HepG2 (cell line): ENCODE measurements around the gene GNG7. TPM values are rescaled to one million over a fixed set of nuclear protein-coding genes. Genes with fewer than 3 reads are reported as not detected.

ENCODE experiments used
- ARNT2 ChIP-seq: sonication (generic); formaldehyde crosslinking; IDR thresholded peaks from 2 replicates; pipeline ENCODE4 v1.8.0; 2022; ENCODE audit warnings: mild to moderate bottlenecking, low read depth, missing genetic modification reagents, moderate library complexity
- CBX2 ChIP-seq, 2 experiments: fragments of 200-600 bp in 1 of 2; sonication (generic); formaldehyde crosslinking in 1 of 2; IDR thresholded peaks; 2 replicates each; pipeline versions ENCODE4 v1.7.0 to v1.8.1; 2018 to 2022; ENCODE audit warnings: low read depth in 2 of 2, low read length in 1 of 2, mild to moderate bottlenecking in 1 of 2, missing genetic modification reagents in 1 of 2
- GTF3A ChIP-seq: sonication (generic); formaldehyde crosslinking; conservative IDR thresholded peaks from 2 replicates; pipeline ENCODE4 v1.4.0; 2020; ENCODE audit warnings: mild to moderate bottlenecking, missing genetic modification reagents
- HDAC6 ChIP-seq: fragments of 200-600 bp; sonication (generic); IDR thresholded peaks from 2 replicates; pipeline ENCODE4 v1.7.0; 2017; ENCODE audit warnings: mild to moderate bottlenecking, antibody characterized with exemption, low read length, low read depth
- KMT2B ChIP-seq: IDR thresholded peaks from 2 replicates; pipeline ENCODE4 v1.6.1; 2016; ENCODE audit warnings: missing genetic modification reagents, missing compliant biosample characterization
- MED1 ChIP-seq: sonication (generic); formaldehyde crosslinking; IDR thresholded peaks from 2 replicates; pipeline ENCODE4 v1.4.0; 2020; ENCODE audit warnings: missing genetic modification reagents
- MZF1 ChIP-seq: sonication (generic); formaldehyde crosslinking; IDR thresholded peaks from 2 replicates; pipeline ENCODE4 v1.8.1; 2023; ENCODE audit warnings: mild to moderate bottlenecking, missing genetic modification reagents, borderline replicate concordance
- NFAT5 ChIP-seq: sonication (generic); formaldehyde crosslinking; IDR thresholded peaks from 2 replicates; pipeline ENCODE4 v1.4.0; 2020; ENCODE audit warnings: missing genetic modification reagents
- NRL ChIP-seq: sonication (generic); formaldehyde crosslinking; IDR thresholded peaks from 2 replicates; pipeline ENCODE4 v1.5.0; 2020; ENCODE audit warnings: missing genetic modification reagents, mild to moderate bottlenecking, moderate library complexity, borderline replicate concordance
- PHF8 ChIP-seq: sonication (generic); formaldehyde crosslinking; IDR thresholded peaks from 2 replicates; pipeline ENCODE4 v1.5.0; 2020; ENCODE audit warnings: missing genetic modification reagents
- PPARG ChIP-seq: conservative IDR thresholded peaks from 2 replicates; pipeline ENCODE4 v1.6.1; 2016; ENCODE audit warnings: missing biosample characterization, missing genetic modification reagents
- PREB ChIP-seq: sonication (generic); formaldehyde crosslinking; IDR thresholded peaks from 2 replicates; pipeline ENCODE4 v1.4.0; 2020; ENCODE audit warnings: missing genetic modification reagents
- SATB2 ChIP-seq: sonication (generic); formaldehyde crosslinking; IDR thresholded peaks from 2 replicates; pipeline ENCODE4 v1.5.0; 2020; ENCODE audit warnings: missing genetic modification reagents
- TOPORS ChIP-seq: sonication (generic); formaldehyde crosslinking; IDR thresholded peaks from 2 replicates; pipeline ENCODE4 v1.8.0; 2023; ENCODE audit warnings: mild to moderate bottlenecking, missing genetic modification reagents
- ZBTB25 ChIP-seq: IDR thresholded peaks from 2 replicates; pipeline ENCODE4 v1.6.1; 2018; ENCODE audit warnings: missing genetic modification reagents
- ZFP1 ChIP-seq: IDR thresholded peaks from 2 replicates; pipeline ENCODE4 v1.6.1; 2016
- ZNF234 ChIP-seq: sonication (generic); formaldehyde crosslinking; conservative IDR thresholded peaks from 2 replicates; pipeline ENCODE4 v1.5.1; 2020; ENCODE audit warnings: mild to moderate bottlenecking, missing genetic modification reagents
- ZNF263 ChIP-seq: sonication (generic); formaldehyde crosslinking; IDR thresholded peaks from 2 replicates; pipeline ENCODE4 v1.4.0; 2020; ENCODE audit warnings: missing genetic modification reagents
- ZNF574 ChIP-seq: sonication (generic); formaldehyde crosslinking; IDR thresholded peaks from 2 replicates; pipeline ENCODE4 v1.4.0; 2020; ENCODE audit warnings: missing genetic modification reagents
- ZNF691 ChIP-seq: sonication (generic); formaldehyde crosslinking; IDR thresholded peaks from 2 replicates; pipeline ENCODE4 v1.4.0; 2020; ENCODE audit warnings: missing genetic modification reagents, low read depth, mild to moderate bottlenecking, borderline replicate concordance
- polyA plus RNA-seq, 8 experiments: library from polyadenylated mRNA; depleted of rRNA in 3 of 8; stranded (reverse) in 7 of 8; unstranded in 1 of 8; fragments of >200 nt; fragmentation: Illumina TruSeq in 4 of 8; extraction: Trizol in 4 of 8; gene quantifications; 2 replicates each; pipeline versions ENCODE4 v1.2.1 to v1.2.3, GENCODE V29; 2011 to 2016; ENCODE audit warnings: low read depth in 4 of 8, missing spikeins in 1 of 8, mixed read lengths in 1 of 8; ENCODE audit not compliant: insufficient read depth in 1 of 8
- total RNA-seq, 5 experiments: library from RNA; depleted of rRNA; stranded (reverse); fragments of >200 nt; fragmentation: Illumina TruSeq; extraction: Trizol; gene quantifications; 2 replicates each; pipeline ENCODE4 v1.2.3, GENCODE V29; 2016; ENCODE audit warnings: low read depth in 1 of 5

The GNG7 gene
- total and polyA plus RNA-seq, 2 of the 13 experiments (the other 11 are each of a cell fraction or from before 2014, with no cell fraction given): 1.4 to 3.3 TPM

- no peak for TF ChIP-seq MED1 (CRISPR knock-in tag)
- TF ChIP-seq GTF3A (CRISPR knock-in tag): no peak
- no peak for TF ChIP-seq NFAT5 (CRISPR knock-in tag)
- no peak for TF ChIP-seq ZNF234 (CRISPR knock-in tag)
- no peak for TF ChIP-seq HDAC6
- TF ChIP-seq MZF1 (CRISPR knock-in tag): no peak
- TF ChIP-seq ZNF574 (CRISPR knock-in tag): peak; percentile 24; the same call in 1 of the 2 replicates
- no peak for TF ChIP-seq PHF8 (CRISPR knock-in tag)
- no peak for TF ChIP-seq ZFP1 (CRISPR knock-in tag)
- no peak for TF ChIP-seq SATB2
- TF ChIP-seq ZNF263 (CRISPR knock-in tag): no peak
- TF ChIP-seq TOPORS (CRISPR knock-in tag): no peak
- no peak for TF ChIP-seq ZBTB25 (CRISPR knock-in tag)
- 0 out of 2 replicates have a peak, but pooled peaks have one; percentile 27 for TF ChIP-seq KMT2B
- no peak for TF ChIP-seq CBX2 (IDR thresholded peaks at IDR 0.05; ENCODE audit: low read depth, low read length)
- TF ChIP-seq CBX2 (CRISPR knock-in tag; IDR thresholded peaks at IDR 0.05; ENCODE audit: low read depth): no peak
- no peak for TF ChIP-seq ARNT2 (CRISPR knock-in tag)
- TF ChIP-seq PPARG (CRISPR knock-in tag): no peak
- TF ChIP-seq ZNF691 (CRISPR knock-in tag): no peak
- no peak for TF ChIP-seq NRL
- no peak for TF ChIP-seq PREB (CRISPR knock-in tag)
Observed at GRCh38 chr19:2648528-2648937, 54.0 kb downstream of the GNG7 start (continued).
